HCT116 (cell line): ENCODE measurements around the gene SLC22A8. TPM values are rescaled to one million over a fixed set of nuclear protein-coding genes. Genes with fewer than 3 reads are reported as not detected.

ENCODE experiments used
- ATAC-seq: fragments of 200-7000 bp; cut with Tn5 transposase; 2 replicates; pipeline ENCODE4 v1.9.1; 2020; ENCODE audit warnings: mild to moderate bottlenecking, moderate library complexity
- BruUV-seq: library from RNA; stranded (reverse); fragments of 400-500 nt; replicated peaks from 2 replicates; lab custom pipeline; 2021; lab: Mats Ljungman, UMichigan
- CTCF ChIA-PET: fragments of 300-600 bp; sonication (Branson Sonifier 250); formaldehyde crosslinking; loops from one replicate; lab custom pipeline; 2021; ENCODE audit warnings: antibody characterized with exemption; lab: Charles Lee
- POLR2A ChIA-PET: fragments of 300-600, 350-600 bp; sonication (Branson Sonifier 250); formaldehyde crosslinking; loops from one replicate; lab custom pipeline; 2021; ENCODE audit warnings: antibody characterized with exemption; lab: Charles Lee
- RAD21 ChIA-PET, 2 experiments: fragments of 300-600 bp; sonication (Branson Sonifier 250); formaldehyde crosslinking; loops; one replicate each; lab custom pipeline; 2023; ENCODE audit warnings: low total read pairs in 2 of 2; ENCODE audit not compliant: uncharacterized antibody in 2 of 2, unreplicated experiment in 2 of 2, low non-redundant PET in 1 of 2; lab: Charles Lee
- DNase-seq: peaks from one replicate; pipeline ENCODE4 v3.0.0-alpha.2; 2010; ENCODE audit warnings: low read depth, low spot score
- H2AFZ ChIP-seq: fragments of 200-600 bp; shearing (Covaris generic), sonication (generic); 2 replicates; pipeline ENCODE4 v1.6.1; 2017; ENCODE audit warnings: low read depth, mixed run types, mixed read lengths, antibody characterized with exemption, low read length; ENCODE audit not compliant: poor library complexity, severe bottlenecking
- H3K27ac ChIP-seq: 2 replicates; pipeline ENCODE4 v1.5.1; 2012; ENCODE audit warnings: low read depth, low read length
- H3K27me3 ChIP-seq: fragments of 200-600 bp; sonication (generic); 2 replicates; pipeline ENCODE4 v1.6.1; 2016; ENCODE audit warnings: mixed run types, low read length, mixed read lengths; ENCODE audit not compliant: insufficient read depth
- H3K36me3 ChIP-seq, 2 experiments: fragments of 200-500 bp in 1 of 2; fragments of 200-600 bp in 1 of 2; sonication (Bioruptor generic) in 1 of 2; sonication (generic) in 1 of 2; 2 replicates each; pipeline versions ENCODE4 v1.5.1 to v1.6.1; 2014 to 2016; ENCODE audit warnings: low read length in 2 of 2, inconsistent platforms in 1 of 2, mixed read lengths in 1 of 2, mixed run types in 1 of 2; ENCODE audit not compliant: insufficient read depth in 2 of 2, control insufficient read depth in 1 of 2
- H3K4me1 ChIP-seq, 2 experiments: fragments of 200-600 bp in 1 of 2; sonication (generic) in 1 of 2; 2 replicates each; pipeline versions ENCODE4 v1.5.1 to v1.6.1; 2012 to 2017; ENCODE audit warnings: low read length in 2 of 2, inconsistent platforms in 1 of 2, mild to moderate bottlenecking in 1 of 2, mixed read lengths in 1 of 2, mixed run types in 1 of 2, moderate library complexity in 1 of 2; ENCODE audit not compliant: insufficient read depth in 2 of 2, control insufficient read depth in 1 of 2
- H3K4me2 ChIP-seq: fragments of 200-600 bp; sonication (generic); 2 replicates; pipeline ENCODE4 v1.6.1; 2017; ENCODE audit warnings: mixed run types, low read length, mixed read lengths
- H3K4me3 ChIP-seq, 2 experiments: fragments of 200-600 bp in 1 of 2; sonication (generic) in 1 of 2; replicated peaks in 1 of 2; 2 replicates each; pipeline ENCODE4 v1.5.1; 2011 to 2016; ENCODE audit warnings: low read length in 2 of 2, control low read depth in 1 of 2, low read depth in 1 of 2, mild to moderate bottlenecking in 1 of 2, mixed read lengths in 1 of 2, mixed run types in 1 of 2
- H3K79me2 ChIP-seq: fragments of 200-600 bp; sonication (generic); 2 replicates; pipeline ENCODE4 v1.6.1; 2017; ENCODE audit warnings: mild to moderate bottlenecking, mixed run types, low read length, moderate library complexity, mixed read lengths; ENCODE audit not compliant: insufficient read depth
- H3K9ac ChIP-seq: fragments of 200-600 bp; sonication (generic); 2 replicates; pipeline ENCODE4 v1.6.1; 2016; ENCODE audit warnings: low read length, mixed read lengths
- H3K9me2 ChIP-seq: fragments of 200-600 bp; sonication (generic), shearing (Covaris generic); 2 replicates; pipeline ENCODE4 v1.6.1; 2017; ENCODE audit warnings: mixed run types, mild to moderate bottlenecking, moderate library complexity; ENCODE audit not compliant: insufficient read depth
- H3K9me3 ChIP-seq, 2 experiments: fragments of 200-500 bp in 1 of 2; fragments of 200-600 bp in 1 of 2; sonication (Bioruptor generic) in 1 of 2; sonication (generic) in 1 of 2; 2 replicates each; pipeline ENCODE4 v1.6.1; 2014 to 2017; ENCODE audit warnings: low read length in 2 of 2, mixed read lengths in 2 of 2, inconsistent platforms in 1 of 2, low read depth in 1 of 2, mild to moderate bottlenecking in 1 of 2, mixed run types in 1 of 2, moderate library complexity in 1 of 2; ENCODE audit not compliant: control insufficient read depth in 1 of 2, insufficient read depth in 1 of 2
- H4K20me1 ChIP-seq: fragments of 200-600 bp; sonication (generic), shearing (Covaris generic); 2 replicates; pipeline ENCODE4 v1.6.1; 2017; ENCODE audit warnings: mixed run types, mild to moderate bottlenecking, moderate library complexity; ENCODE audit not compliant: insufficient read depth
- ATF3 ChIP-seq: IDR thresholded peaks from 2 replicates; pipeline ENCODE4 v1.6.1; 2012
- CBX3 ChIP-seq: IDR thresholded peaks from 2 replicates; pipeline ENCODE4 v1.6.1; 2012; ENCODE audit warnings: low read depth
- CEBPB ChIP-seq: IDR thresholded peaks from 2 replicates; pipeline ENCODE4 v1.6.1; 2012; ENCODE audit warnings: low read depth
- CTCF ChIP-seq, 3 experiments: fragments of 200-600 bp in 1 of 3; sonication (generic) in 1 of 3; IDR thresholded peaks in 2 of 3; conservative IDR thresholded peaks in 1 of 3; 2 replicates each; pipeline ENCODE4 v1.5.1; 2012 to 2017; ENCODE audit warnings: low read depth in 2 of 3, low read length in 2 of 3, antibody characterized with exemption in 1 of 3, borderline replicate concordance in 1 of 3, control low read depth in 1 of 3, mild to moderate bottlenecking in 1 of 3, mixed read lengths in 1 of 3, mixed run types in 1 of 3, moderate library complexity in 1 of 3; ENCODE audit not compliant: insufficient read depth in 1 of 3
- EGR1 ChIP-seq: IDR thresholded peaks from 2 replicates; pipeline ENCODE4 v1.6.1; 2012; ENCODE audit warnings: low read depth
- EZH2 ChIP-seq: fragments of 200-600 bp; sonication (generic); IDR thresholded peaks from 2 replicates; pipeline ENCODE4 v1.6.1; 2017; ENCODE audit warnings: antibody characterized with exemption, mixed run types
- EZH2phosphoT487 ChIP-seq: fragments of 200-600 bp; IDR thresholded peaks from 2 replicates; pipeline ENCODE4 v1.6.1; 2018; ENCODE audit warnings: antibody characterized with exemption, borderline replicate concordance
- FOSL1 ChIP-seq: IDR thresholded peaks from 2 replicates; pipeline ENCODE4 v1.6.1; 2012; ENCODE audit warnings: low read depth
- JUND ChIP-seq: IDR thresholded peaks from 2 replicates; pipeline ENCODE4 v1.6.1; 2012
- MAX ChIP-seq: IDR thresholded peaks from 2 replicates; pipeline ENCODE4 v1.6.1; 2012
- POLR2A ChIP-seq: IDR thresholded peaks from 2 replicates; pipeline ENCODE4 v1.7.0; 2011; ENCODE audit warnings: borderline replicate concordance; ENCODE audit not compliant: insufficient read depth, insufficient read length; ENCODE audit errors: extremely low read depth
- POLR2AphosphoS5 ChIP-seq: IDR thresholded peaks from 2 replicates; pipeline ENCODE4 v1.6.1; 2011; ENCODE audit warnings: mild to moderate bottlenecking, low read depth, low read length, moderate library complexity
- RAD21 ChIP-seq: IDR thresholded peaks from 2 replicates; pipeline ENCODE4 v1.6.1; 2012; ENCODE audit warnings: low read depth, mild to moderate bottlenecking
- REST ChIP-seq: IDR thresholded peaks from 2 replicates; pipeline ENCODE4 v1.6.1; 2012; ENCODE audit warnings: low read depth
- SP1 ChIP-seq: IDR thresholded peaks from 2 replicates; pipeline ENCODE4 v1.6.1; 2012; ENCODE audit warnings: low read depth
- SRF ChIP-seq: IDR thresholded peaks from 2 replicates; pipeline ENCODE4 v1.6.1; 2012; ENCODE audit warnings: low read depth
- YY1 ChIP-seq: IDR thresholded peaks from 2 replicates; pipeline ENCODE4 v1.6.1; 2011; ENCODE audit warnings: low read length, low read depth, moderate library complexity, mild to moderate bottlenecking; ENCODE audit not compliant: insufficient replicate concordance; ENCODE audit errors: extremely low read depth
- ZBTB33 ChIP-seq: IDR thresholded peaks from 2 replicates; pipeline ENCODE4 v1.6.1; 2011; ENCODE audit warnings: mild to moderate bottlenecking, low read length, moderate library complexity; ENCODE audit not compliant: insufficient replicate concordance; ENCODE audit errors: extremely low read depth
- ZFX ChIP-seq: fragments of 450-650 bp; IDR thresholded peaks from 2 replicates; pipeline ENCODE4 v1.6.1; 2017
- intact Hi-C: fragments of 100-400 bp; cut with micrococcal nuclease; formaldehyde crosslinking; loops from 2 replicates; pipeline ENCODE4 v1.10.0; 2022
- total RNA-seq: library from RNA; stranded (reverse); gene quantifications from one replicate; pipeline ENCODE4 v1.2.1, GENCODE V29; 2021; ENCODE audit not compliant: unreplicated experiment

SLC22A8 gene
- total RNA-seq, 1 experiment from 2014 or later, result not detected

- H3K27ac ChIP-seq, result no peak overlapping the region
- TF ChIP-seq EZH2phosphoT487 (no peak), ZBTB33 (no peak), POLR2AphosphoS5 (no peak), FOSL1 (no peak), SRF (no peak), EGR1 (no peak), JUND (no peak), ZFX (no peak), CBX3 (no peak), YY1 (no peak), CEBPB (no peak), RAD21 (no peak), REST (no peak), ATF3 (no peak), MAX (no peak), SP1 (no peak), EZH2 (no peak), CTCF (IDR thresholded peaks at IDR 0.05 in 2 of 3, conservative IDR thresholded peaks at IDR 0.05 in 1 of 3; ENCODE audit: borderline replicate concordance in 1 of 3, insufficient read depth in 1 of 3, low read depth in 2 of 3, low read length in 2 of 3) (no peak), POLR2A (no peak)
- H3K27me3 ChIP-seq, result no peaks in the 10 kb centered on the region
- no peak for DNase-seq
- no peaks in the 10 kb centered on the region for H4K20me1 ChIP-seq
- no peak for ATAC-seq
- ChIA-PET RAD21 (no interaction called here), POLR2A (interaction anchor here (4.9 kb wide), 1 partner anchor 117 kb away, joined by 25 read pairs; no protein-coding TSS in a partner anchor), CTCF (interaction anchor here (3.1 to 7.0 kb wide), 3 partner anchors 10 to 116 kb away, joined by 40 to 285 read pairs (median 42); no protein-coding TSS in a partner anchor)
- no peak overlapping the region for H3K9ac ChIP-seq
- H3K36me3 ChIP-seq, result no peaks in the 10 kb centered on the region
- intact Hi-C loops, result loop anchor here (5.0 kb wide), 1 partner anchor 45 kb away; no protein-coding TSS in a partner anchor
- no peak overlapping the region for H3K4me2 ChIP-seq
- H3K9me3 ChIP-seq, result no peaks in the 10 kb centered on the region
- no peaks in the 10 kb centered on the region for H3K9me2 ChIP-seq
- H3K4me3 ChIP-seq, result no peak overlapping the region
- H2AFZ ChIP-seq, result no peak overlapping the region
- no TSS peak for BruUV-seq
- H3K4me1 ChIP-seq, result peaks cover 6 to 13% of the 10 kb centered on the region in 2 experiments; a peak in 3 of 4 replicates
- H3K79me2 ChIP-seq, result no peaks in the 10 kb centered on the region
Observed at GRCh38 chr11:63022441-63022840, 6.8 kb upstream of the SLC22A8 start.
